OCI-LY7 (cell line): ENCODE measurements around the gene RCVRN. TPM values are rescaled to one million over a fixed set of nuclear protein-coding genes. Genes with fewer than 3 reads are reported as not detected.

ENCODE experiments used
- BruUV-seq: library from RNA; stranded (reverse); fragments of 400-500 nt; replicated peaks from 2 replicates; lab custom pipeline; 2021; lab: Mats Ljungman, UMichigan
- CTCF ChIA-PET: fragments of 300-600 bp; sonication (Branson Sonifier 250); formaldehyde crosslinking; loops from one replicate; lab custom pipeline; 2022; ENCODE audit warnings: antibody characterized with exemption; ENCODE audit not compliant: unreplicated experiment; lab: Charles Lee
- POLR2A ChIA-PET: fragments of 300-600 bp; sonication (Branson Sonifier 250); formaldehyde crosslinking; loops from one replicate; lab custom pipeline; 2022; ENCODE audit warnings: antibody characterized with exemption; lab: Charles Lee
- DNase-seq: peaks from one replicate; pipeline ENCODE4 v3.0.0-alpha.2; 2015; ENCODE audit warnings: low spot score
- H2AFZ ChIP-seq: fragments of 200-600 bp; sonication (generic), shearing (Covaris generic); 2 replicates; pipeline ENCODE4 v1.6.1; 2014; ENCODE audit warnings: mild to moderate bottlenecking, antibody characterized with exemption, low read length, moderate library complexity
- H3K27ac ChIP-seq: fragments of 200-600 bp; sonication (generic); 2 replicates; pipeline ENCODE4 v1.5.1; 2014; ENCODE audit warnings: mixed run types, low read depth, mild to moderate bottlenecking, moderate library complexity, low read length, inconsistent platforms; ENCODE audit not compliant: poor library complexity, severe bottlenecking
- H3K36me3 ChIP-seq: fragments of 200-600 bp; sonication (generic); 2 replicates; pipeline ENCODE4 v1.6.1; 2014; ENCODE audit warnings: mild to moderate bottlenecking, antibody characterized with exemption, low read length, moderate library complexity, mixed read lengths; ENCODE audit not compliant: insufficient read depth
- H3K4me1 ChIP-seq: fragments of 200-600 bp; sonication (generic); 2 replicates; pipeline ENCODE4 v1.5.1; 2014; ENCODE audit warnings: mild to moderate bottlenecking, low read length; ENCODE audit not compliant: insufficient read depth, poor library complexity, severe bottlenecking
- H3K4me2 ChIP-seq: fragments of 200-600 bp; sonication (generic); 2 replicates; pipeline ENCODE4 v1.6.1; 2014; ENCODE audit warnings: mild to moderate bottlenecking, low read length
- H3K4me3 ChIP-seq: fragments of 200-600 bp; sonication (generic); 2 replicates; pipeline ENCODE4 v1.5.1; 2014; ENCODE audit warnings: mild to moderate bottlenecking, low read depth, low read length; ENCODE audit not compliant: poor library complexity, severe bottlenecking
- H3K79me2 ChIP-seq: fragments of 200-600 bp; sonication (generic); 2 replicates; pipeline ENCODE4 v1.6.1; 2016; ENCODE audit warnings: low read depth, mild to moderate bottlenecking, low read length, moderate library complexity, mixed read lengths; ENCODE audit not compliant: insufficient read depth
- H3K9me2 ChIP-seq: fragments of 200-600 bp; sonication (generic); 2 replicates; pipeline ENCODE4 v1.6.1; 2016; ENCODE audit warnings: mild to moderate bottlenecking, low read length, mixed read lengths; ENCODE audit not compliant: insufficient read depth
- H3K9me3 ChIP-seq: fragments of 200-600 bp; sonication (generic); 2 replicates; pipeline ENCODE4 v1.6.1; 2014; ENCODE audit warnings: mild to moderate bottlenecking, mixed run types, low read length, mixed read lengths
- H4K20me1 ChIP-seq: fragments of 200-600 bp; sonication (generic); 2 replicates; pipeline ENCODE4 v1.6.1; 2014; ENCODE audit warnings: mild to moderate bottlenecking, antibody characterized with exemption, low read length, moderate library complexity, mixed read lengths; ENCODE audit not compliant: insufficient read depth
- EZH2phosphoT487 ChIP-seq: fragments of 200-600 bp; sonication (generic); IDR thresholded peaks from 2 replicates; pipeline ENCODE4 v1.6.1; 2018; ENCODE audit warnings: low read depth, borderline replicate concordance, mild to moderate bottlenecking, mixed run types, antibody characterized with exemption, low read length, moderate library complexity, mixed read lengths
- intact Hi-C: fragments of 100-400 bp; cut with micrococcal nuclease; formaldehyde crosslinking; loops from one replicate; pipeline ENCODE4 v1.10.0; 2022; ENCODE audit not compliant: unreplicated experiment
- total RNA-seq, 2 experiments: library from RNA; depleted of rRNA in 1 of 2; stranded (reverse); fragments of >200 nt in 1 of 2; shearing (Covaris generic) in 1 of 2; gene quantifications; 2 replicates each; pipeline ENCODE4 v1.2.3, GENCODE V29; 2014 to 2022
- TF ChIP-seq, protein P1 (sequence below): fragments of 200-600 bp; sonication (generic); conservative IDR thresholded peaks from 2 replicates; pipeline ENCODE4 v1.5.1; 2014; ENCODE audit warnings: mild to moderate bottlenecking, antibody characterized with exemption, low read length, moderate library complexity, mixed read lengths

Gene RCVRN
- total RNA-seq, 2 experiments from 2014 or later: not detected

DNA sequence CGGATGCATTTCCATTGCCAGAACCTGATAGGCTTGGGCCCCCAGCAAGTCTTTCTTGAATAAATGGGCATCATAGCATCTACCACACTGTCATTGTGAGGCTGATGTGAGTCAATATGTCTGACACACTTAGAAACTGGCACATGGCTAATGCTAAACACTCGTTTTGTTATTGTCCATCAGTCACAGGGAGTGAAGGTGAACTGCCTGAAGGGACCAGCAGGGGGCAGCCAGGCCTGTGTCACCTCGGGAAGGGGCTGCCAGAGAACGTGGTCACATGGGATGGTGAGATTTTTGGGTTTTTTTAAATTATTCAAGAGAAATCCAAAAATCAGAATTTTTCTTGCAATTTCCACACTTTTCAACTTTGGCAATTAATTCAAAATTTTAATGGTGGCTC, 831 bp upstream of the RCVRN start:
- POLR2A ChIA-PET: no interaction called here
- intact Hi-C loops: no loop called here
- Histone ChIP-seq H3K9me2 (no peaks in the 10 kb centered on the region), H3K27ac (no peak overlapping the region), H2AFZ (no peak overlapping the region), H3K79me2 (no peaks in the 10 kb centered on the region), H3K9me3 (no peaks in the 10 kb centered on the region), H3K36me3 (no peaks in the 10 kb centered on the region), H3K4me2 (no peak overlapping the region), H4K20me1 (no peaks in the 10 kb centered on the region), H3K4me3 (no peak overlapping the region), H3K4me1 (no peaks in the 10 kb centered on the region)
- TF ChIP-seq, protein P1, sequence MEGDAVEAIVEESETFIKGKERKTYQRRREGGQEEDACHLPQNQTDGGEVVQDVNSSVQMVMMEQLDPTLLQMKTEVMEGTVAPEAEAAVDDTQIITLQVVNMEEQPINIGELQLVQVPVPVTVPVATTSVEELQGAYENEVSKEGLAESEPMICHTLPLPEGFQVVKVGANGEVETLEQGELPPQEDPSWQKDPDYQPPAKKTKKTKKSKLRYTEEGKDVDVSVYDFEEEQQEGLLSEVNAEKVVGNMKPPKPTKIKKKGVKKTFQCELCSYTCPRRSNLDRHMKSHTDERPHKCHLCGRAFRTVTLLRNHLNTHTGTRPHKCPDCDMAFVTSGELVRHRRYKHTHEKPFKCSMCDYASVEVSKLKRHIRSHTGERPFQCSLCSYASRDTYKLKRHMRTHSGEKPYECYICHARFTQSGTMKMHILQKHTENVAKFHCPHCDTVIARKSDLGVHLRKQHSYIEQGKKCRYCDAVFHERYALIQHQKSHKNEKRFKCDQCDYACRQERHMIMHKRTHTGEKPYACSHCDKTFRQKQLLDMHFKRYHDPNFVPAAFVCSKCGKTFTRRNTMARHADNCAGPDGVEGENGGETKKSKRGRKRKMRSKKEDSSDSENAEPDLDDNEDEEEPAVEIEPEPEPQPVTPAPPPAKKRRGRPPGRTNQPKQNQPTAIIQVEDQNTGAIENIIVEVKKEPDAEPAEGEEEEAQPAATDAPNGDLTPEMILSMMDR: peak; percentile 79
- TF ChIP-seq EZH2phosphoT487: no peak
- CTCF ChIA-PET: no interaction called here
- peak; percentile 10 for DNase-seq
- no TSS peak for BruUV-seq

DNA sequence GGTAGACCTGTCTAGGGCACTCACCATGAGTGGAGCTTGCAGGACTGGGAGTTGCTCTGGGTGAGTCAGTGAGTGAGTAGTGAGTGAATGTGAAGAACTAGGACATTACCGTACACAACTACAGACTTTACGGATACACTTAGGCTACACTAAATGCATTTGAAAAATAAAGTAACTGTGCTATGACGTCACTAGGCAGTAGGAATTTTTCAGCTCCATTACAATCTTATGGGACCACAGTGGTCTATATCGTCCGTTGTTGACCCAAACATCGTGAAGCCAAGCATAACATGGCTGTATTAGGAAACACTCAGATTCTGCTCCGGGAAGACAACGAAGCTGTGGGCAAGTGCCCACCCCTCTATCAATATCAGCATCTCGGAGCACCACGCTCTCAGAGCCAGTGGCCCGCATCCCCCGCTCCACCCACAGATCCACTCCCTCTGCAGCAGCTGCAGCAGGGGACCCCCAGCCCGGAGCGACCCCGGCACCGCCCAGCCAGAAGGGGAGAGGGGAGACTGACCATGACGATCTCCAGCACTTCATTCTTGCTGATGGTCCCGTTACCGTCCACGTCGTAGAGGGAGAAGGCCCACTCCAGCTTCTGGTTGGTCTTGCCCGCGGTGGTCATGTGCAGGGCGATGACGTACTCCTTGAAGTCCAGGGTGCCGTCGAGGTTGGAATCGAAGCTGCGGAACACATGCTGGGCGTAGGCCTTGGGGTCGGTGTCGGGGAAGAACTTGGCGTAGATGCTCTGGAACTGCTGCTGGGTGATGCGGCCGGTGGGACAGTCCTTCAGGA, 594 bp downstream of the RCVRN start:
- no TSS peak for BruUV-seq
- CTCF ChIA-PET: no interaction called here
- H3K36me3 ChIP-seq: no peaks in the 10 kb centered on the region

More for the DNA sequence above, 594 bp downstream of the RCVRN start:
- no peak overlapping the region for H3K4me2 ChIP-seq
- no peak overlapping the region for H3K27ac ChIP-seq
- H3K4me1 ChIP-seq: no peaks in the 10 kb centered on the region
- POLR2A ChIA-PET: interaction anchor here (0.7 kb wide), 1 partner anchor 1712 kb away, joined by 3 read pairs; no protein-coding TSS in a partner anchor
- H3K4me3 ChIP-seq: no peak overlapping the region
- H3K79me2 ChIP-seq: no peaks in the 10 kb centered on the region
- intact Hi-C loops: no loop called here
- no peaks in the 10 kb centered on the region for H3K9me2 ChIP-seq
- TF ChIP-seq EZH2phosphoT487: no peak
- TF ChIP-seq, protein P1: no peak
- no peak for DNase-seq
- no peaks in the 10 kb centered on the region for H4K20me1 ChIP-seq
- no peak overlapping the region for H2AFZ ChIP-seq
- no peaks in the 10 kb centered on the region for H3K9me3 ChIP-seq
